ENCODE results near the gene PRIM2.
A peak's percentile ranks its signal among the peaks of the same experiment; 100 is the strongest.
"Not testable (repeated sequence)": the region's sequence is repeated elsewhere in the genome, so short reads cannot be mapped to it uniquely, and the experiment has no call there.

The PRIM2 gene, protein sequence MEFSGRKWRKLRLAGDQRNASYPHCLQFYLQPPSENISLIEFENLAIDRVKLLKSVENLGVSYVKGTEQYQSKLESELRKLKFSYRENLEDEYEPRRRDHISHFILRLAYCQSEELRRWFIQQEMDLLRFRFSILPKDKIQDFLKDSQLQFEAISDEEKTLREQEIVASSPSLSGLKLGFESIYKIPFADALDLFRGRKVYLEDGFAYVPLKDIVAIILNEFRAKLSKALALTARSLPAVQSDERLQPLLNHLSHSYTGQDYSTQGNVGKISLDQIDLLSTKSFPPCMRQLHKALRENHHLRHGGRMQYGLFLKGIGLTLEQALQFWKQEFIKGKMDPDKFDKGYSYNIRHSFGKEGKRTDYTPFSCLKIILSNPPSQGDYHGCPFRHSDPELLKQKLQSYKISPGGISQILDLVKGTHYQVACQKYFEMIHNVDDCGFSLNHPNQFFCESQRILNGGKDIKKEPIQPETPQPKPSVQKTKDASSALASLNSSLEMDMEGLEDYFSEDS

GRCh38 chr6:57317060-57317943 lies at the start of gene PRIM2:
PRIM2 (plus strand) TSS chr6:57317630; CDS start chr6:57318446, 816 bp downstream.
- DNase-seq (ENCODE audit: low spot score): peak; percentile 82

- DNase-seq (ENCODE audit: low spot score): no peak
Observed at GRCh38 chr6:57268294-57268640, 49.2 kb upstream of the PRIM2 start.

GRCh38 chr6:57274113-57274824 lies 43.2 kb upstream of the PRIM2 start:
- not testable (repeated sequence) for DNase-seq (ENCODE audit: low spot score)

DNA sequence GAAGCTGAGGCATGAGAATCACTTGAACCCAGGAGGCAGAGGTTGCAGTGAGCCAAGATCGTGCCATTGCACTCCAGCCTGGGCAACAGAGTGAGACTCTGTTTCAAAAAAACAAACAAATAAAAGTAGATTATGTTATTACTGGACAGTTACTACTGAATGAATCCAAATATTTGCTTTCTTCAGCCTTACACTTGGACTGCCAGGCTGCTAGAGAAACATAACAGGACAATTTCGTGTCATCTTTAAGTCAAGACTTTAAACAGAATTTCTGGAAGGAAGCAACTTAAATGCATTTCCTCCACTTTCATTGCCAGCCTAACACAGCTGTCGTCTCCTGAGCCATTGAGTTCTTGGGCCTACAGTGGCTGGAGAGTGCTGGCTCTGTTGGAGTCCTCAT lies 42.0 kb upstream of the PRIM2 start:
- DNase-seq (ENCODE audit: low spot score): no peak

DNA sequence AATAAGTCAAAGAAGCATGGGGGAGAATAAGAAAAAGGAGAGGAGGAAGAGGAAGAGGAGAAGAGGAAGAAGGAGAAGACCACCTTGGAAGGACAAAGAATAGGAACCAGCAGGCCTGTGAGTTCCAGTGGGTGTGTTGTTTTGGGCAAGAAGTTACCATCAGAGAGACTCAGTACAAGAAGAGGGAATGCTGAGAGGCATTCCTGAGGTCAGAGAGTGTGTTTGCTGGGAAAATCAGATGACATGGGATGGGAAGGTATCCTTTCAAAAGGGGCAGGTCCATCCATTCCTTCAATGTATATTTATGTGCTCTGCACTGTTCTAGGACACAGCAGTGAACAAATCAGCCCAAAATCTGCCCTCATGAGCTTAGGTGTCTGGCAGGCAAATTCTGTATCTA lies 40.5 kb upstream of the PRIM2 start:
- no peak for DNase-seq (ENCODE audit: low spot score)

GRCh38 chr6:57278570-57278969 lies 38.9 kb upstream of the PRIM2 start:
- DNase-seq (ENCODE audit: low spot score): no peak

DNA sequence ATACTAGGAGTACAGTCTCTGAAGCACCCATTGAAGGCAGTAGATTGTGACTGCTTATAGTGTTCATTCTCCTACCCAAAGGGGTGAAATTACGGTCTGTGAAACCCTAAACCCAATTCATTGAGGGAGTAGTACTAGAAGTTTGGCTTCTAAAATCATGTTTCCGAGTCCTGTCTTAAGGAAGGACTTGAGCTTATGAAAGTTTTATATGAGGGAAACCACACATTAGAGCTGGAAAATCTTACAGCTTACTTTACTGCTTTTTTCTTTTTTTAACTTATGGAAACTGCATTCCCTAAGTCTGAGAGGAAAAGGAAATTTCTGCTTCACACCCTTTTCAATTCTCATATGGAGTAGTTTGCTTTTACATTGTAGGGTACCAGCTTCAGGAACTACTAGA lies 38.4 kb upstream of the PRIM2 start:
- DNase-seq (ENCODE audit: low spot score): no peak

- no peak for DNase-seq (ENCODE audit: low spot score)
Observed at GRCh38 chr6:57283106-57283505, 34.3 kb upstream of the PRIM2 start.

DNA sequence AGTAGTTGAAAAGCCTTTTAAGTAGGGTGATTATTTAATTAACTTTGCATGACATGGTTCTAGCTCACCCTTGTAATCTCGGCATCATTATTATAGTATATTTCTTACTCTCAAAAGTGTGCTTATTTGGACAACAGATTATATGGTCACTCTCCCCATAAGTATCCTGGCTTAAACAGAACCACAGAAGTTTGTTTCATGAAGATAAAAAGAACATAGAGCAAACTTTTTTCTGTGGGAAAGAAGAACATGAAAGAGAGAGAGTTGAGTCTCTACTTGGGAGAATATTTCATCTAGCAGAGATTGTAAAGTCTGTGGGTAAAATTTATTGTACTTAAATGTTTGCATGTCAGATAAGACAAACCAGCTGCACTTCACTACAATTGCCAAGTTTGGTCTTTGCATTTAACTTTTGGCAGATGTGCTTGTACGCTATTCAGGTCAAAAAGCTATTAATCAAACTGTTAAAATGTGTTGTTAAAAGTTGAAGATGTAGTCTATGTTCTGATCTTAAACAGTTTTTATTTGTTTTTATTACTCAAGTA lies 33.4 kb upstream of the PRIM2 start:
- DNase-seq (ENCODE audit: low spot score): no peak

DNA sequence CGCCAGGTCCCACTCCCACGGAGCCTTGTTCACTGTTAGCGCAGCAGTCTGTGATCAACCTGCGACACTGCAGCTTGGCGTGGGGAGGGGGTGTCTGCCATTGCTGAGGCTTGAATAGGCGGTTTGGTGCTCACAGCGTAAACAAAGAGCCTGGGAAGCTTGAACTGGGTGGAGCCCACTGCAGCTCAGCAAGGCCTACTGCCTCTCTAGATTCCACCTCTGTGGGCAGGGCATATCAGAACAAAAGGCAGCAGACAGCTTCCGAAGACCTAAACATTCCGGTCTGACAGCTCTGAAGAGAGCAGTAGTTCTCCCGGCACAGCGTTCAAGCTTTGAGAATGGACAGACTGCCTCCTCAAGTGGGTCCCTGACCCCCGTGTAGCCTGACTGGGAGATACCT lies 29.3 kb upstream of the PRIM2 start:
- not testable (repeated sequence) for DNase-seq (ENCODE audit: low spot score)

DNA sequence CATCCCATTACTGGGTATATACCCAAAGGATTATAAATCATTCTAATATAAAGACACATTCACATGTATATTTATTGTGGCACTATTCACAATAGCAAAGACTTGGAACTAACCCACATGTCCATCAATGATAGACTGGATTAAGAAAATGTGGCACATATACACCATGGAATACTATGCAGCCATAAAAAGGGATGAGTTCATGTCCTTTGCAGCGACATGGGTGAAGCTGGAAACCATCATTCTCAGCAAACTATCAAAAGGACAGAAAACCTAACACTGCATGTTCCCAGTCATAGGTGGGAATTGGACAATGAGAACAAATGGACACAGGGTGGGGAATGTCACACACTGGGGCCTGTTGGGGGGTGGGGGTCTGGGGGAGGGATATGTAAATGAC lies 24.0 kb upstream of the PRIM2 start:
- DNase-seq (ENCODE audit: low spot score): not testable (repeated sequence)

DNA sequence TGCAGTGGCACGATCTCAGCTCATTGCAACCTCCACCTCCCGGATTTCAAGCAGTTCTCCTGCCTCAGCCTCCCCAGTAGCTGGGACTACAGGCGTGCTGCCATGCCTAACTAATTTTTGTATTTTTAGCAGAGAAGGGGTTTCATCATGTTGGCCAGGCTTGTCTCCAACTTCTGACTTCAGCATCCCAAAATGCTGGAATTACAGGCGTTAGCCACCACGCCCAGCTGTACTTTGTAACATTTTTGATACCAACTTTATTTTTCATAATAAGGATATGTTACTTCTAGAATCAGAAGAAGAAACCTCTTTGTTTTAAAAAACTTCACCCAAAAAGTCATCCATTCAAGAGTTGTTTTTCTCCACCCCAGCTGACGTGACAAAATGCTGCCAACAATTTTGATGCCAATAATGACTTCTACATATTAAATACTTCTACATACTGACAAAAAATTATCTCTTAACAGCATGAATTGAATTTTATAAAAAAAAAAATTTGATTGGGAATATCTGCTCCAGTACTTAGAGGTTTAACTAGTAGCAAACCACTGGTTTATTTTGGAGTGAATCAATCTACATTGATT lies 22.5 kb upstream of the PRIM2 start:
- DNase-seq (ENCODE audit: low spot score): no peak

- no peak for DNase-seq (ENCODE audit: low spot score)
Observed at GRCh38 chr6:57297505-57297904, 19.9 kb upstream of the PRIM2 start.

- no peak for DNase-seq (ENCODE audit: low spot score)
Observed at GRCh38 chr6:57298741-57299140, 18.7 kb upstream of the PRIM2 start.

GRCh38 chr6:57301757-57302156 lies 15.7 kb upstream of the PRIM2 start:
- no peak for DNase-seq (ENCODE audit: low spot score)

GRCh38 chr6:57302477-57302876 lies 15.0 kb upstream of the PRIM2 start:
- no peak for DNase-seq (ENCODE audit: low spot score)

DNA sequence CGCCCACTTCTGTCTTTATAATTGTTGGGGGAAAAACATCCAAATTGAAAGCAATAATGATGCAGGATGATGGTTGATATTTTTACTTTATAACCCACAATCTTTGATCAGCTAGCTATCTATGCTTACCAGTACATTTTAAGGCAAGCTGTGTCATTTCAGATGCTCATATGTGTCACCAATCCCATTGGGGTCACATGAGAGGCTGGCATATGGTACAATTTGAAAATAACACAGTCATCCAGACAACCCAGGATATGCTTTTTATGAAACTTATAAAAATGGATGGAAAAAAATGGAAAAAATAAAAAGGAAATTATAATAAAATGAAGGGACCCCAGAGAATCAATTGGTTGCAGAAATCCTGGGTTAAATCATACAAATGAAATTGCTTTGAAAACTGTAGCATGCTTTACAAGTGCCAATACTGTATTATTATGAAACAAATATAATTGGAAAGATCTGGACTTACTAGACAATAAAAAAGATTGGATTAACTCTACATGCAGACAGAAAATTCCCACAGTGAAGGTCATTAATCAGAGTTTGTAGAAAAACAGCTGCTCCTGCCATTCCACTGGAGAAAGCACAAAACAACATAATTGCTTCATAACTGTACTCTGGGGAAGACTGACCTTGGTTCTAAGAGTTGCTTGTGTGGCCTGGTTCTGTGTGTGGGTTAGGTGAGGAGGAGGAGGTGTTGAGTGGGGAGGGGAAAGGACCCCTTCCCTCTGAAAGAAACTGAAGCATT lies 13.3 kb upstream of the PRIM2 start:
- DNase-seq (ENCODE audit: low spot score): no peak

DNA sequence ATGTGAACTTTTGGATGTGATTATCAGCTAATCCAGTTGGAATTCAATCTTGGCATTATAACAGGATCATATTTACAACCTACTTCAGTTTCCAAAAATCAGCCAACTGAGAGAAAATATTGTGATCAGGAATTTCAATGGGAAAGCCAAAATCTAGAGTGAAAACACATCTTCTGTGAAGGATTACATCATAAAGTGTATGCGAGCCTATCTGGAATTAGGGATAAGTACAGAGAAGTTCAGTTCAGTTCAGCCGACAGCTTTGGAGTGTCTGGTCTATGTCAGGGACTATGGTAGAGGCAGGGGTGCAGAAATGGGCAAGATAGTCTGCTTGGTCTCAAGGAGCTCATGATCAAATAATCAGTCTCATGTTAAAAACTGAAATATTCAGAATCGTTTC lies 12.3 kb upstream of the PRIM2 start:
- DNase-seq (ENCODE audit: low spot score): no peak

- no peak for DNase-seq (ENCODE audit: low spot score)
Observed at GRCh38 chr6:57305761-57306160, 11.7 kb upstream of the PRIM2 start.

DNA sequence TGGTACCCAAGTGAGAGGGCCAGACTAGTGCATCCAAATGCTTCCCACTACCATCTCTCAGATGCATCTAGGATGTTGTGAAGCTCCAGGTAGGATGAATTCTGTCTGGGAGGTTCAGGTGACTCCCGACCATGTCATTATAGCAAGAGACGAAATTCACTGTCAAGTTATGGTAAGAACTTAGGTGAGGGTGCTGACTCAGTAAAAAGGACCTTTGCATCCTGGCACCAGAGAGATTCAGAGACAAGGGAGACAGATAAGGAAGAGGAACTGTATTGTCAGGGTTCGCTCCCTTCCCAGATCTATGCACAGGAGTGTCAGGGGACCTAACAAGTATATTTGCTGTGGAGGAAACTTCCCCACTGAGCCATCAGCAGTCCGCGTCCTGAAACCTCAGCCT lies 11.2 kb upstream of the PRIM2 start:
- DNase-seq (ENCODE audit: low spot score): no peak

DNA sequence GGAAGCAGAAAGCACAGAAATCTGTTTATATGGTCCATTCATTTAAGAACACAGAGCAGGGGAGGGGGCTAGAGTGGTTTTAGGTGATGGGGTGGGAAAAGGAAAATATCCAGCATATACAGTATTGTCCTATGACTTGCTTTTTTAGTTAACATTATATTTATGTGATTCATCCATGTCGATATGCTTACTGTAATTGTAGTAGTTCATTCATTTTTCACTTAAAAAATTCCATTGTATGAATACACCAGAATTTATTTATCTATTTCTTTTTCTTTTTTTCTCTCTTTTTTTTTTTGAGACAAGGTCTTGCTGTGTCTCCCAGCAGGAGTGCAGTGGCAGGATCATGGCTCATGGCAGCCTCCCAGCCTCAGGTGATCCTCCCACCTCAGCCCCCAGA lies 9.6 kb upstream of the PRIM2 start:
- DNase-seq (ENCODE audit: low spot score): no peak

Measured in CD4-positive, alpha-beta T cell treated with Interleukin-6 at 100 ng/mL for 8 hours (primary cell).